ENCODE results near the gene ETS2. TPM values are rescaled to one million over a fixed set of nuclear protein-coding genes. Genes with fewer than 3 reads are reported as not detected.

Gene ETS2
- 51.5 TPM for total RNA-seq
- long read RNA-seq, transcript ETS2-202 (10 exons, 3,766 nt), result major isoform, 17 of 24 reads
- long read RNA-seq, partial matches to known transcripts, result 6 of 24 reads
- long read RNA-seq, other reads (novel, unspliced or antisense), result 1 of 24 reads

GRCh38 chr21:38805328-38806152, at the start of gene ETS2:
ETS2 (plus strand) TSS chr21:38805929; CDS start chr21:38810035, 4,106 bp downstream.
- ATAC-seq, result peak; percentile 93
- intact Hi-C loops (cut with DNase I), result loop anchor here (1.0 to 5.0 kb wide), 8 partner anchors 71 to 321 kb away; no protein-coding TSS in a partner anchor
- peak; percentile 96 for DNase-seq (ENCODE audit: missing footprints)

DNA sequence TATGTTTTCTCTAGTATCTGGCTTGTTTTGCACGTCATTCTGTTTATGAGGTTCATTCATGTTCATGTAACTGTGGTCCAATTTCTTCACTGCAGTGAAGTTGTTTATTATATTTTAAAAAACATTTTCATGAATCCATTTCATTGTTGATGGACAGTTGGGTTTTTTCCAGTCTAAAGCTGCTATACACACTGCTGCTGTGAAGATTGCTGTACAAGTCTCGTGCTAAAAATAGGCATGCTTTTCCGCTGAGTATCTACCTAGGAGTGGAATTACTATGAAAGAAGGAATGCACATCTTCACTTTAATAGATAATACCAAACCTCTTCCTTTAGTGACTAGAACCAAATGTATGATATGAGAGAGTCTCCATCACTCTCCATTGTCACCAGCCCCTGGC, 49.0 kb upstream of the ETS2 start:
- ATAC-seq, result no peak
- intact Hi-C loops (cut with DNase I), result no loop called here
- DNase-seq (ENCODE audit: missing footprints), result no peak

DNA sequence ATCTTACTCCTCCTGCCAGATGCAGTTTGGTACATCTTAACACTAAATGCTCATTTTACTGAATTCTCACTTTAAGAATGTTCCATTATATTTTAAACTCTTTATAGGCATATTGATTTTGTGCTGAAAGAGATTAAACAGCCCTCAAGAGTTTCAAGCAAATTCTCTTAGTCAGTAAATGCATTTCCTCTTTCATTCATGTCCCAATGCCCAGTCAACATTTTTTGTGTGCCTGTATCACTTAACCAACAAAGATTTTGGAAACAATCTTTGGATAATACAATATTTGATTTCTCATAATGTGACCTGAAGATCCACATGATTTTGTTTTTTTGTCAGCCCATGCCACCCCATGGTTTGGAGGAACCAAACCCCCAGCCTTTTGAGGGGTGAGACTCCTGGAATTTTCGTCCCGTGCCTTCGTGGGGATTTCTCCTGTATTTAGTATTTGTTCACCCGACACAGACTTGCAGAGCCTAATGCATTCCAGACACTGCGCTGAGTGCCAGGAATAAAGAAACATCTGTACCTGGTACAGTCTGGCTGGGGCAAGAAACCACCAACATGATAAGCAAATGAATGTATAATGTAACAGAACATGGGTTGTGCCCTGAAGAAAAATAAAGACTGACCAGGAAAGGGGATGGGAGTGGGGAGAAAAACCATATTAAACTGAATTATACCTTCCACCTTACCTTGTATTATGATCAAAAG, 47.1 kb upstream of the ETS2 start:
- DNase-seq (ENCODE audit: missing footprints), result no peak
- intact Hi-C loops (cut with DNase I), result no loop called here
- no peak for ATAC-seq

- no peak for ATAC-seq
- DNase-seq (ENCODE audit: missing footprints), result no peak
- intact Hi-C loops (cut with DNase I), result no loop called here
Observed at GRCh38 chr21:38759413-38759812, 46.3 kb upstream of the ETS2 start.

GRCh38 chr21:38760017-38760761, 45.5 kb upstream of the ETS2 start:
- no peak for DNase-seq (ENCODE audit: missing footprints)
- intact Hi-C loops (cut with DNase I), result no loop called here
- ATAC-seq, result no peak

DNA sequence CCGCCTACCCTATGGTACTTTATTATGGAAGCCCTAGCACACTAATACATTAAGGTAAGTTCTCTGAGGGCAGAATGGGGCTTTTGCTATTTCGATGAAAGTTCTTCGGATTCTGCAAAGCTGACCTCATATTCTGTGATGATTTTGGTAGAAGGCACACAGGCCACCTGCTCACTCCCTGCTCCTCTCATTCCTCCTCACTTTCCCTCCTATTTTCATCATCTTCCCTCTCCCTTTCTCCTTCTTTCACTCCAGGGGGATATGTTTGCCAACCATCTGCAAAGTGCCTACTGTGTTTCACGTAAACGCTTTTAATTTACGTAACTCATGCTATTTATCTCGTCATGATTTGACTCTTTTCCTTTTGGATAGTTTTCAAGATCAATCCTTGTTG, 45.0 kb upstream of the ETS2 start:
- ATAC-seq, result no peak
- intact Hi-C loops (cut with DNase I), result no loop called here

DNA sequence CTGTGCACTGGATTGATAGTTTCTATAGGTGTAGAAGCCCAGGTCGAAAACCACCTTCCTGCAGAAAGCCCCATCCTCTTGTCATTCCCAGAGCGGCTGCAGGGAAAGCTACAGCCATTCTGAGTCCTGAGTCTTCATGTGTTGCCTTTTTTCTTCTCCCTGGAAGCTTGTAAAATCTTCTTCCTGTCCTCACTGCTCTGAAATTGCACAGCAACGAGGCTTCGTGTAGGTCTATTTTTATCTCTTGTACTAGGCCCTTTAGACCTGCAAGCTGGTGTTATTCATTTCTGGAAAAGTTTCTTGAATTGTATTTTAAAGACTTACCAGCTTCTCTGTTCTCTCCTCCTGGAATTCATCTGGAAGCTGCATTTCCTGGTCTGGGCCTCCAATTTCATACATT, 44.2 kb upstream of the ETS2 start:
- no peak for ATAC-seq
- DNase-seq (ENCODE audit: missing footprints), result no peak
- intact Hi-C loops (cut with DNase I), result no loop called here

More for the DNA sequence above, 45.0 kb upstream of the ETS2 start:
- DNase-seq (ENCODE audit: missing footprints), result no peak

DNA sequence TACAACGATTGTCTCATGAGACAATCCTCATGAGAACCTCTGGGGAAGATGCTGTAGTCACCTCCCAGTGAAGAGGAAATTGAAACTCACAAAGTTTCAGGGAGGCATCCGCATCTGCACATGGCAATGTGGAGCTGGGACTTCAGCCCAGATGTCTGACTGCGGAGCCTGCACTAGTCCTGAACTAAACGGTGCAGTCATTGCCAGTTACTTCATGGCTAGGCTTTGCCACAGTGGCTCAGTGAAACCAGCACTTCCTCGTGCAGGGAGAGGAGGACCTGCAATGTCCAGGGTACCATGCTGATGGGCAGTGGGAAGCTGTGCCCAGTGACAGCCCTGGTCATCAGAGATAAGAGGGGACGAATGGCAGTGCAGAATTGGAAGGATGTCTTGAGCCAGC, 40.7 kb upstream of the ETS2 start:
- intact Hi-C loops (cut with DNase I), result no loop called here
- no peak for ATAC-seq
- DNase-seq (ENCODE audit: missing footprints), result no peak

DNA sequence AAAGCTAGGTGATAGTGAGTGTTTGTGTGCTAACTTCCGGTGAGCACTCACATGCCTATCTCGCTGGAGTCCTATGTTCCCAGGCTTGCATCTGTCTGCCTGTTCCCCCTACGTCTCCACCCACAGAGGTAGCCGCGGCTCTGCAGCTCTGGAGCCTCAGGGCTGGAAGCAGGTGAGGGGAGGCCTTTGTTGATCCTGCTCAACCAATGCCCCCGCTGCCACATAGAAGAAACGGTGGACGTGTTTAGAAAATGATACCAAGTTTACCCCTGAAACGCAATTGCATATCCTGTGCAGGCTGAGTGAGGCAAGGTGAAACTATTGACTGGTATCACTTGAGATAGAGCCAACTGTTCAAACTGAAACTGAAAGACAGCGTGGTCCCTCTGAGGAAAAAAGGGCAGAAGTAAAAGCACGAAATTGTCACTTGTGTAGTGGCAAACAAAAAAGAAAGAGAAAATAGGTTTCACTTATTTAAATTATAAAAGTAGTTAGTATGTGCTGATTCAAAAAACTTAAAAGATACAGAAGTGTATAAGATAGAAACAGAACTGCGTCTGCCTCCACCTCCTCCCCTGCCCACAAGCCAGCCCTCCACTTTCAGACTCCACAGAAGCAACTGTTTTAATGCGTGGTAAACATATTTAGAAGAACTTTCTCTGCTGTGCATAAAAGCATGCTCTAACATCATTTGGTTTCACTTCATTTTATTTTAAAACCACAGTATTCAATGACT, 38.6 kb upstream of the ETS2 start:
- intact Hi-C loops (cut with DNase I), result no loop called here
- no peak for DNase-seq (ENCODE audit: missing footprints)
- no peak for ATAC-seq

GRCh38 chr21:38768471-38769063, 37.2 kb upstream of the ETS2 start:
- ATAC-seq, result no peak
- no peak for DNase-seq (ENCODE audit: missing footprints)
- intact Hi-C loops (cut with DNase I), result no loop called here

- ATAC-seq (no peak), DNase-seq (ENCODE audit: missing footprints) (no peak)
- intact Hi-C loops (cut with DNase I), result no loop called here
Observed at GRCh38 chr21:38769191-38769780, 36.4 kb upstream of the ETS2 start.

- ATAC-seq (no peak), DNase-seq (ENCODE audit: missing footprints) (no peak)
- intact Hi-C loops (cut with DNase I), result no loop called here
Observed at GRCh38 chr21:38770660-38771059, 35.1 kb upstream of the ETS2 start.

- no peak for ATAC-seq
- no peak for DNase-seq (ENCODE audit: missing footprints)
Observed at GRCh38 chr21:38771536-38771935, 34.2 kb upstream of the ETS2 start.

DNA sequence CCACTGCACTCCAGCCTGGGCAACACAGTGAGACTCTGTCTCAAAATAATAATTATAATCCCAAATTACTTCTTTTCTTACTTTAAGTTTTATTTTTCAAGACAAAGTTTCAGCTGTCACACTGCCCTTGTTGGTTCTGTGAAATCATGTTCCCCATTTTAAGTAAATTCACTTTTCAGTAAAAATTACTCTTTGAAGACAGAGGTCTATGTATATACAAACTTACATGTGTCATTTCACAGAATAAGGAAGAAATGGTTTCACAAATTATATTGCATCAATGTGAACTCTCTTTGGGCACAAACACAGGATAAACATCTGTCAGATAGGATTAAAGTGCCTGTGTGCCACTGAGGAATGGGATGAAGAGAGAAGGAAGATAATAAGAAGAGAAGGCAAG, 33.1 kb upstream of the ETS2 start:
- intact Hi-C loops (cut with DNase I), result no loop called here
- no peak for ATAC-seq
- no peak for DNase-seq (ENCODE audit: missing footprints)

More at GRCh38 chr21:38771536-38771935, 34.2 kb upstream of the ETS2 start:
- intact Hi-C loops (cut with DNase I), result no loop called here

GRCh38 chr21:38773099-38774061, 32.3 kb upstream of the ETS2 start:
- DNase-seq (ENCODE audit: missing footprints) (no peak), ATAC-seq (peak; percentile 67)
- intact Hi-C loops (cut with DNase I), result no loop called here

GRCh38 chr21:38774152-38774551, 31.6 kb upstream of the ETS2 start:
- intact Hi-C loops (cut with DNase I), result no loop called here
- ATAC-seq, result no peak
- no peak for DNase-seq (ENCODE audit: missing footprints)

Measured in Right ventricle myocardium inferior (tissue), 1 donor.